Retinal pigment epithelial cell (primary cell): ENCODE results near the gene C14orf93.
"Not testable (repeated sequence)": the region's sequence is repeated elsewhere in the genome, so short reads cannot be mapped to it uniquely, and the experiment has no call there.

Source experiments
- DNase-seq: peaks from one replicate; pipeline ENCODE4 v3.0.0-alpha.2; 2010; ENCODE audit warnings: low read depth
- H3K4me3 ChIP-seq: 2 replicates; pipeline ENCODE4 v1.5.1; 2011; ENCODE audit warnings: mild to moderate bottlenecking, low read length, control low read depth, moderate library complexity
- TF ChIP-seq, protein P1 (sequence below): conservative IDR thresholded peaks from 2 replicates; pipeline ENCODE4 v1.5.1; 2011; ENCODE audit warnings: low read depth, low read length, control low read depth, inconsistent platforms

The C14orf93 gene

DNA sequence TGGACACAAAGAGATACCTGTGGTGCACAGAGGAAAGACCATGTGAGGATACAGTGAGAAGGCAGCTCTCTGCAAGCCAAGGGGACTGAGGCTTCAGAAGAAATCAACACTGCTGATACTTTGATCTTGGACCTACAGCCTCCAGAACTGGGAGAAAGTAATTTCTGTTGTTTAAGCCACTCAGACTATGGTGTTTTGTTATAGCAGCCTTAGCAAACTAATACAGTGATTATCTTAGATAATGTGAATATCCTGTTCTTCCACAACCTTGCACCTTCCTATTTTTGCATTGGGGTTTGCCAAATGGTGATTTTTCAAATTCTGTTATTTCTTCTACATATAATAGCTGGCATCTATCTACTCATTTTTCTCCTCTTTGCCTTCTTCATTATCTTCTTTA is 8.2 kb upstream of the C14orf93 start:
- no peak overlapping the region for H3K4me3 ChIP-seq
- no peak for DNase-seq
- TF ChIP-seq, protein P1, sequence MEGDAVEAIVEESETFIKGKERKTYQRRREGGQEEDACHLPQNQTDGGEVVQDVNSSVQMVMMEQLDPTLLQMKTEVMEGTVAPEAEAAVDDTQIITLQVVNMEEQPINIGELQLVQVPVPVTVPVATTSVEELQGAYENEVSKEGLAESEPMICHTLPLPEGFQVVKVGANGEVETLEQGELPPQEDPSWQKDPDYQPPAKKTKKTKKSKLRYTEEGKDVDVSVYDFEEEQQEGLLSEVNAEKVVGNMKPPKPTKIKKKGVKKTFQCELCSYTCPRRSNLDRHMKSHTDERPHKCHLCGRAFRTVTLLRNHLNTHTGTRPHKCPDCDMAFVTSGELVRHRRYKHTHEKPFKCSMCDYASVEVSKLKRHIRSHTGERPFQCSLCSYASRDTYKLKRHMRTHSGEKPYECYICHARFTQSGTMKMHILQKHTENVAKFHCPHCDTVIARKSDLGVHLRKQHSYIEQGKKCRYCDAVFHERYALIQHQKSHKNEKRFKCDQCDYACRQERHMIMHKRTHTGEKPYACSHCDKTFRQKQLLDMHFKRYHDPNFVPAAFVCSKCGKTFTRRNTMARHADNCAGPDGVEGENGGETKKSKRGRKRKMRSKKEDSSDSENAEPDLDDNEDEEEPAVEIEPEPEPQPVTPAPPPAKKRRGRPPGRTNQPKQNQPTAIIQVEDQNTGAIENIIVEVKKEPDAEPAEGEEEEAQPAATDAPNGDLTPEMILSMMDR, result no peak

DNA sequence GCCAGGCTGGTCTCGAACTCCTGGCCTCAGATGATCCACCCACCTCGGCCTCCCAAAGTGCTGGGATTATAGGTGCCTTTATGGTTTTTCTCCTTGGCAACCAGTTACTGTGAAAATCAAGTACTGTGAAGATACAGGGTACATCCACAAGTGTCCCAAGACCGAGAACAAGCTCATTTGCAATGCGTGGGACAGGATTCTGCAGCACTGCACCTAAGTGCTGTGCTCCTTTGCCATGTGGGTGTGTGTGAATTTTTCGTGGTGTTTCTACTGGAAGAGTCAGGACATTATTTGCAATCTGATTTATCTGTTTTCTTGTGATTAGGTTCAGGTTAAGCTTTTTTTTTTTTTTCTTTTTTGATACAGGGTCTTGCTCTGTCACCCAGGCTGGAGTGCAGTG is 7.1 kb upstream of the C14orf93 start:
- TF ChIP-seq, protein P1, result no peak
- no peak overlapping the region for H3K4me3 ChIP-seq
- DNase-seq, result no peak

DNA sequence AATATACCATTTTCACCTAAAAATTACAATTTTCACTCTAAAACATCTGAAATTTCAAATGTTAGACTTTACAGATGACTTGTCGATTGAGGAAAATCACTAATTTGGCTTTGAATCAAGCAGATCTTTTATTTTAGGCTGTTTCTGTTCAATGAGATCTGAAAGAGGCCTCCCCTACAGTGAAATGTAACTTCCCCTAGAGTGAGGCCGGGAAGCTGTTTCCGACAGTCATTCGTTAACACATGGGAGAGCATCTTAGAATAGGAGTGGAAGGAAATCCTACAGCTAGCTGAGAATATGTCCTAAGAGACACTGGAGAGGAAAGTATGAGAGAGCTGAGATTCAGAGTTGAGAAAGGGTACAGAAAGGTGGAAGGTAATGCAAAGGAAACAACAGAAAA is 5.7 kb upstream of the C14orf93 start:
- DNase-seq, result no peak
- H3K4me3 ChIP-seq, result no peak overlapping the region
- TF ChIP-seq, protein P1, result no peak

DNA sequence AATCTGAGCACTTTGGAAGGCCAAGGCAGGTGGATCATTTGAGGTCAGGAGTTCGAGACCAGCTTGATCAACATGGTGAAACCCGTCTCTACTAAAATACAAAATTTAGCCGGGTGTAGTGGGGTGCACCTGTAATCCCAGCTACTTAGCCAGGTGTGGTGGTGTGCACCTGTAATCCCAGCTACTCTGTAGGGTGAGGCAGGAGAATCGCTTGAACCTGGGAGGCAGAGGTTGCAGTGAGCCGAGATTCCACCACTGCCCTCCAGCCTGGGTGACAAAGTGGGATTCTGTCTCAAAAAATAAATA is 3.8 kb upstream of the C14orf93 start:
- not testable (repeated sequence) for H3K4me3 ChIP-seq, DNase-seq

DNA sequence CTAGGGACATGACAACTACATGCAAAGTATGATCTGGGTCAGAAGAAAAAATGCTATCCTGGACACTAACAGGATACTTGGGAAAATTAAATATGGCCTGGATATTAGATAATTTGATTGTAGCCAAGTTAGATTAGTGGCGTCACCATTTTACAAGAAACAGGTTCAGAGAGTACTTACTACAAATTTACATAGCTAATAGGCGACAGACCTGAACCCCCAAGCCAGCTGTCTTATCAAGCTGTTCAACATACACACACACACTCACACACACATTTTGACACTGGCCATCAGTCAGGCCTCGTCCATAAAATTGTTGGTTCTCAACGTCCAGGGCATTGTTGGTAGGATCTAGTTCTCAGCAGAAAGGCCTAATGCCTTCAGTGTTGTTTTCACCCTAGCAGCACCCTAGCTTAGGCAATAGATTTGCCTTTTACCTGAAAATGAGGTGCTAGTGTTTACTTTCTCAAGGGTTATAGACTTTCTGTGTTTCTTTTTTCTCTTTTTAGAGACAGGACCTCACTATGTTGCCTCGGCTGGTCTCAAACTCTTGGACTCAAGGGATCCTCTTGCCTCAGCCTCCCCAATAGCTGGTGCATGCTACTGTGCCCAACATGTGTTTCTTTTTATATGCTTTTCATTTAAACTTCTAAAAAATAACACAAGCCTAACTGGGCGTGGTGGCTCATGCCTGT is 3.3 kb upstream of the C14orf93 start:
- DNase-seq, result no peak
- H3K4me3 ChIP-seq, result no peak overlapping the region
- TF ChIP-seq, protein P1, result no peak

DNA sequence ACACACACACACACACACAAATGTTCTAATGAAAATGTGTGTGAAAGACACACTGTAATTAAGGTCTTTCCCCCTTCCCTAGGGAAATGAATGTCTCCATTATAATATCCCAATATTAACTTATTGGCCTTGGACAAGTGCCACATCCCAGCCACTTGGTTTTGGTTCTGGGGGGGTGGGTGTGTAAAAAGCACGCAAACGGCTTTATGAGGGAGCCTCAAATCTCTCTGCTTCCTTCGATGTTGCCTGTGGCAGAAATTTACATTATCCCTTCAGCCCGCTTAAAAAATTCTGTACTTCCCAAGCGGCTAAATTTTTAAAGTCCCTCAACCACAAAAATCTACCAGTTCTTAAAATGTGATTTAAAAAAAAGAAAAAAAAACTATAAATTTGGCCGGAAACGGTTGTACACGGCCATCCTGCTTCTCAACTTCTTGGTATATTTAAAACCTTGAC is 432 bp downstream of the C14orf93 start:
- peak overlapping the region; percentile 64 for H3K4me3 ChIP-seq
- DNase-seq, result no peak
- TF ChIP-seq, protein P1, result no peak

DNA sequence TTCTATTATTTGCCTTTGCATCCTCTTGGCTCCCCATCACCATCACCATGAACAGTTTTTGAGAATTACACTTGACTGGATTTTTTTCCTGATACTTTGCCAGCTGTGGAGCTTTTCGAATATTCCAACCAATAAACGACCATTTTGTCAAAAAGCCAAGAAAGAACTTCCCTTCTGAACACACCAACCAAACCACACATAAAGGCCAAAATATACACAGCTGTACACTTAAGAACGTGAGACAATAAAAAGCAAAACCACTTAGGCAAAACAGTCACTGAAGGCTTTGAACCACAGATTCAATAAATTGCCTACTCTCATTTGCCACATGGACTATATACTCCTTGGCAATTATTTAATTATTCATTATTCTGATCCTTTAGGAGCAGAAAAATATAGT is 1.1 kb downstream of the C14orf93 start:
- DNase-seq, result no peak
- TF ChIP-seq, protein P1, result no peak
- no peak overlapping the region for H3K4me3 ChIP-seq
